GM23248 (cell line): ENCODE results near the gene MYCBP2.

Source experiments
- EZH2 ChIP-seq: fragments of 200-600 bp; sonication (generic); IDR thresholded peaks from 2 replicates; pipeline ENCODE4 v1.6.1; 2018; ENCODE audit warnings: antibody characterized with exemption, mild to moderate bottlenecking; ENCODE audit not compliant: insufficient read depth, poor library complexity, severe bottlenecking
- EZH2phosphoT487 ChIP-seq: fragments of 200-600 bp; sonication (generic); IDR thresholded peaks from 2 replicates; pipeline ENCODE4 v1.6.1; 2018; ENCODE audit warnings: antibody characterized with exemption, moderate library complexity, mild to moderate bottlenecking, low read depth; ENCODE audit not compliant: insufficient read depth

GRCh38 chr13:77305266-77305665 lies 21.6 kb downstream of the MYCBP2 start:
- TF ChIP-seq EZH2, result no peak
- no peak for TF ChIP-seq EZH2phosphoT487
